Measurements from ENCODE around the gene MXD3. TPM values are rescaled to one million over a fixed set of nuclear protein-coding genes. Genes with fewer than 3 reads are reported as not detected.

MXD3 gene
- total and polyA plus RNA-seq, 2 donors (not counting 3 experiments of a cell fraction or from before 2014, with no cell fraction given): 38.4 to 44.2 TPM

GRCh38 chr5:177325868-177326381 lies 14.2 kb upstream of the MXD3 start:
- DNase-seq (ENCODE audit: low read depth, low spot score): no peak
- Histone ChIP-seq H4K20me1 (replicated peaks; ENCODE audit: control insufficient read depth, extremely low read depth, insufficient read depth, low read length) (no peaks in the 10 kb centered on the region), H3K9ac (replicated peaks; ENCODE audit: extremely low read depth, insufficient read depth, low read length) (no peak overlapping the region), H3K79me2 (ENCODE audit: control insufficient read depth, insufficient read depth, low read length) (no peaks in the 10 kb centered on the region), H3K27me3 (ENCODE audit: control insufficient read depth in 2 of 2, insufficient read depth in 2 of 2, low read length in 2 of 2) (no peaks in the 10 kb centered on the region), H3K9me3 (replicated peaks; ENCODE audit: control insufficient read depth, insufficient read depth, low read length) (no peaks in the 10 kb centered on the region), H3K36me3 (ENCODE audit: control insufficient read depth in 2 of 2, extremely low read depth in 1 of 2, insufficient read depth in 2 of 2, low read length in 2 of 2) (peaks cover 0 to 4% of the 10 kb centered on the region in 2 experiments), H3K4me3 (replicated peaks in 1 of 3; ENCODE audit: insufficient read depth in 1 of 3, low read depth in 1 of 3, low read length in 3 of 3) (no peak overlapping the region), H3K4me2 (ENCODE audit: insufficient read depth, low read length) (no peak overlapping the region), H3K9me1 (replicated peaks; ENCODE audit: control insufficient read depth, extremely low read depth, insufficient read depth, low read length) (no peaks in the 10 kb centered on the region), H3K27ac (ENCODE audit: insufficient read depth, low read depth, low read length) (no peak overlapping the region), H3K4me1 (ENCODE audit: control insufficient read depth, extremely low read depth, insufficient read depth, low read length) (peaks cover 22% of the 10 kb centered on the region), H2AFZ (ENCODE audit: low read depth, low read length) (no peak overlapping the region)
- CTCF ChIA-PET: interaction anchor here (1.0 kb wide), 1 partner anchor 40 kb away, joined by 3 read pairs; no protein-coding TSS in a partner anchor
- POLR2A ChIA-PET: no interaction called here
- dilution Hi-C loops (cut with MboI; ENCODE audit: extremely low pct_ligation_motif_present, low sequenced_read_pairs): no loop called here
- no TSS peak for BruUV-seq (replicated peaks)
- TF ChIP-seq FOS (IDR thresholded peaks at IDR 0.05; ENCODE audit: borderline replicate concordance, insufficient read depth, low read length) (no peak), EZH2 (IDR thresholded peaks at IDR 0.05; ENCODE audit: borderline replicate concordance, low read depth, low read length, severe bottlenecking) (no peak), GATA2 (IDR thresholded peaks at IDR 0.05; ENCODE audit: insufficient read depth, insufficient read length, low read depth, low read length) (no peak), JUN (IDR thresholded peaks at IDR 0.05; ENCODE audit: borderline replicate concordance, insufficient read depth, insufficient read length, low read depth) (no peak), POLR2A (IDR thresholded peaks at IDR 0.05; ENCODE audit: low read depth, low read length) (no peak)
- TF ChIP-seq, protein P1, sequence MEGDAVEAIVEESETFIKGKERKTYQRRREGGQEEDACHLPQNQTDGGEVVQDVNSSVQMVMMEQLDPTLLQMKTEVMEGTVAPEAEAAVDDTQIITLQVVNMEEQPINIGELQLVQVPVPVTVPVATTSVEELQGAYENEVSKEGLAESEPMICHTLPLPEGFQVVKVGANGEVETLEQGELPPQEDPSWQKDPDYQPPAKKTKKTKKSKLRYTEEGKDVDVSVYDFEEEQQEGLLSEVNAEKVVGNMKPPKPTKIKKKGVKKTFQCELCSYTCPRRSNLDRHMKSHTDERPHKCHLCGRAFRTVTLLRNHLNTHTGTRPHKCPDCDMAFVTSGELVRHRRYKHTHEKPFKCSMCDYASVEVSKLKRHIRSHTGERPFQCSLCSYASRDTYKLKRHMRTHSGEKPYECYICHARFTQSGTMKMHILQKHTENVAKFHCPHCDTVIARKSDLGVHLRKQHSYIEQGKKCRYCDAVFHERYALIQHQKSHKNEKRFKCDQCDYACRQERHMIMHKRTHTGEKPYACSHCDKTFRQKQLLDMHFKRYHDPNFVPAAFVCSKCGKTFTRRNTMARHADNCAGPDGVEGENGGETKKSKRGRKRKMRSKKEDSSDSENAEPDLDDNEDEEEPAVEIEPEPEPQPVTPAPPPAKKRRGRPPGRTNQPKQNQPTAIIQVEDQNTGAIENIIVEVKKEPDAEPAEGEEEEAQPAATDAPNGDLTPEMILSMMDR (IDR thresholded peaks at IDR 0.05; ENCODE audit: extremely low read depth in 1 of 2, insufficient read depth in 1 of 2, low read depth in 1 of 2, low read length in 2 of 2): no peak
- intact Hi-C loops (cut with micrococcal nuclease): no loop called here
- peak; percentile 74 for FAIRE-seq

Data from endothelial cell of umbilical vein (primary cell).